HCT116 (cell line): ENCODE measurements around the gene FBXO15. TPM values are rescaled to one million over a fixed set of nuclear protein-coding genes. Genes with fewer than 3 reads are reported as not detected.

ENCODE experiments used
- ATAC-seq: fragments of 200-7000 bp; cut with Tn5 transposase; 2 replicates; pipeline ENCODE4 v1.9.1; 2020; ENCODE audit warnings: mild to moderate bottlenecking, moderate library complexity
- BruUV-seq: library from RNA; stranded (reverse); fragments of 400-500 nt; replicated peaks from 2 replicates; lab custom pipeline; 2021; lab: Mats Ljungman, UMichigan
- CTCF ChIA-PET: fragments of 300-600 bp; sonication (Branson Sonifier 250); formaldehyde crosslinking; loops from one replicate; lab custom pipeline; 2021; ENCODE audit warnings: antibody characterized with exemption; lab: Charles Lee
- POLR2A ChIA-PET: fragments of 300-600, 350-600 bp; sonication (Branson Sonifier 250); formaldehyde crosslinking; loops from one replicate; lab custom pipeline; 2021; ENCODE audit warnings: antibody characterized with exemption; lab: Charles Lee
- RAD21 ChIA-PET, 2 experiments: fragments of 300-600 bp; sonication (Branson Sonifier 250); formaldehyde crosslinking; loops; one replicate each; lab custom pipeline; 2023; ENCODE audit warnings: low total read pairs in 2 of 2; ENCODE audit not compliant: uncharacterized antibody in 2 of 2, unreplicated experiment in 2 of 2, low non-redundant PET in 1 of 2; lab: Charles Lee
- DNase-seq: peaks from one replicate; pipeline ENCODE4 v3.0.0-alpha.2; 2010; ENCODE audit warnings: low read depth, low spot score
- H2AFZ ChIP-seq: fragments of 200-600 bp; shearing (Covaris generic), sonication (generic); 2 replicates; pipeline ENCODE4 v1.6.1; 2017; ENCODE audit warnings: low read depth, mixed run types, mixed read lengths, antibody characterized with exemption, low read length; ENCODE audit not compliant: poor library complexity, severe bottlenecking
- H3K27ac ChIP-seq: 2 replicates; pipeline ENCODE4 v1.5.1; 2012; ENCODE audit warnings: low read depth, low read length
- H3K27me3 ChIP-seq: fragments of 200-600 bp; sonication (generic); 2 replicates; pipeline ENCODE4 v1.6.1; 2016; ENCODE audit warnings: mixed run types, low read length, mixed read lengths; ENCODE audit not compliant: insufficient read depth
- H3K36me3 ChIP-seq, 2 experiments: fragments of 200-500 bp in 1 of 2; fragments of 200-600 bp in 1 of 2; sonication (Bioruptor generic) in 1 of 2; sonication (generic) in 1 of 2; 2 replicates each; pipeline versions ENCODE4 v1.5.1 to v1.6.1; 2014 to 2016; ENCODE audit warnings: low read length in 2 of 2, inconsistent platforms in 1 of 2, mixed read lengths in 1 of 2, mixed run types in 1 of 2; ENCODE audit not compliant: insufficient read depth in 2 of 2, control insufficient read depth in 1 of 2
- H3K4me1 ChIP-seq, 2 experiments: fragments of 200-600 bp in 1 of 2; sonication (generic) in 1 of 2; 2 replicates each; pipeline versions ENCODE4 v1.5.1 to v1.6.1; 2012 to 2017; ENCODE audit warnings: low read length in 2 of 2, inconsistent platforms in 1 of 2, mild to moderate bottlenecking in 1 of 2, mixed read lengths in 1 of 2, mixed run types in 1 of 2, moderate library complexity in 1 of 2; ENCODE audit not compliant: insufficient read depth in 2 of 2, control insufficient read depth in 1 of 2
- H3K4me2 ChIP-seq: fragments of 200-600 bp; sonication (generic); 2 replicates; pipeline ENCODE4 v1.6.1; 2017; ENCODE audit warnings: mixed run types, low read length, mixed read lengths
- H3K4me3 ChIP-seq, 2 experiments: fragments of 200-600 bp in 1 of 2; sonication (generic) in 1 of 2; replicated peaks in 1 of 2; 2 replicates each; pipeline ENCODE4 v1.5.1; 2011 to 2016; ENCODE audit warnings: low read length in 2 of 2, control low read depth in 1 of 2, low read depth in 1 of 2, mild to moderate bottlenecking in 1 of 2, mixed read lengths in 1 of 2, mixed run types in 1 of 2
- H3K79me2 ChIP-seq: fragments of 200-600 bp; sonication (generic); 2 replicates; pipeline ENCODE4 v1.6.1; 2017; ENCODE audit warnings: mild to moderate bottlenecking, mixed run types, low read length, moderate library complexity, mixed read lengths; ENCODE audit not compliant: insufficient read depth
- H3K9ac ChIP-seq: fragments of 200-600 bp; sonication (generic); 2 replicates; pipeline ENCODE4 v1.6.1; 2016; ENCODE audit warnings: low read length, mixed read lengths
- H3K9me2 ChIP-seq: fragments of 200-600 bp; sonication (generic), shearing (Covaris generic); 2 replicates; pipeline ENCODE4 v1.6.1; 2017; ENCODE audit warnings: mixed run types, mild to moderate bottlenecking, moderate library complexity; ENCODE audit not compliant: insufficient read depth
- H3K9me3 ChIP-seq, 2 experiments: fragments of 200-500 bp in 1 of 2; fragments of 200-600 bp in 1 of 2; sonication (Bioruptor generic) in 1 of 2; sonication (generic) in 1 of 2; 2 replicates each; pipeline ENCODE4 v1.6.1; 2014 to 2017; ENCODE audit warnings: low read length in 2 of 2, mixed read lengths in 2 of 2, inconsistent platforms in 1 of 2, low read depth in 1 of 2, mild to moderate bottlenecking in 1 of 2, mixed run types in 1 of 2, moderate library complexity in 1 of 2; ENCODE audit not compliant: control insufficient read depth in 1 of 2, insufficient read depth in 1 of 2
- H4K20me1 ChIP-seq: fragments of 200-600 bp; sonication (generic), shearing (Covaris generic); 2 replicates; pipeline ENCODE4 v1.6.1; 2017; ENCODE audit warnings: mixed run types, mild to moderate bottlenecking, moderate library complexity; ENCODE audit not compliant: insufficient read depth
- EGR1 ChIP-seq: IDR thresholded peaks from 2 replicates; pipeline ENCODE4 v1.6.1; 2012; ENCODE audit warnings: low read depth
- ELF1 ChIP-seq: IDR thresholded peaks from 2 replicates; pipeline ENCODE4 v1.6.1; 2012; ENCODE audit warnings: low read depth, borderline replicate concordance
- EZH2phosphoT487 ChIP-seq: fragments of 200-600 bp; IDR thresholded peaks from 2 replicates; pipeline ENCODE4 v1.6.1; 2018; ENCODE audit warnings: antibody characterized with exemption, borderline replicate concordance
- FOSL1 ChIP-seq: IDR thresholded peaks from 2 replicates; pipeline ENCODE4 v1.6.1; 2012; ENCODE audit warnings: low read depth
- JUND ChIP-seq: IDR thresholded peaks from 2 replicates; pipeline ENCODE4 v1.6.1; 2012
- POLR2AphosphoS5 ChIP-seq: IDR thresholded peaks from 2 replicates; pipeline ENCODE4 v1.6.1; 2011; ENCODE audit warnings: mild to moderate bottlenecking, low read depth, low read length, moderate library complexity
- RAD21 ChIP-seq: IDR thresholded peaks from 2 replicates; pipeline ENCODE4 v1.6.1; 2012; ENCODE audit warnings: low read depth, mild to moderate bottlenecking
- SIN3A ChIP-seq: IDR thresholded peaks from 2 replicates; pipeline ENCODE4 v1.6.1; 2012; ENCODE audit warnings: low read depth
- SP1 ChIP-seq: IDR thresholded peaks from 2 replicates; pipeline ENCODE4 v1.6.1; 2012; ENCODE audit warnings: low read depth
- SRF ChIP-seq: IDR thresholded peaks from 2 replicates; pipeline ENCODE4 v1.6.1; 2012; ENCODE audit warnings: low read depth
- TCF7L2 ChIP-seq: IDR thresholded peaks from 2 replicates; pipeline ENCODE4 v1.7.0; 2011; ENCODE audit warnings: borderline replicate concordance, inconsistent platforms; ENCODE audit not compliant: insufficient read depth, insufficient read length; ENCODE audit errors: extremely low read depth
- YY1 ChIP-seq: IDR thresholded peaks from 2 replicates; pipeline ENCODE4 v1.6.1; 2011; ENCODE audit warnings: low read length, low read depth, moderate library complexity, mild to moderate bottlenecking; ENCODE audit not compliant: insufficient replicate concordance; ENCODE audit errors: extremely low read depth
- ZFX ChIP-seq: fragments of 450-650 bp; IDR thresholded peaks from 2 replicates; pipeline ENCODE4 v1.6.1; 2017
- ZNF274 ChIP-seq: fragments of 200-500 bp; sonication (Bioruptor generic); IDR thresholded peaks from 2 replicates; pipeline ENCODE4 v1.6.1; 2014; ENCODE audit warnings: mild to moderate bottlenecking, low read depth, low read length, inconsistent platforms
- intact Hi-C: fragments of 100-400 bp; cut with micrococcal nuclease; formaldehyde crosslinking; loops from 2 replicates; pipeline ENCODE4 v1.10.0; 2022
- total RNA-seq: library from RNA; stranded (reverse); gene quantifications from one replicate; pipeline ENCODE4 v1.2.1, GENCODE V29; 2021; ENCODE audit not compliant: unreplicated experiment
- TF ChIP-seq, protein P1 (sequence below): IDR thresholded peaks from 2 replicates; pipeline ENCODE4 v1.6.1; 2011; ENCODE audit warnings: mild to moderate bottlenecking, low read length, moderate library complexity; ENCODE audit not compliant: insufficient replicate concordance; ENCODE audit errors: extremely low read depth
- TF ChIP-seq, protein P2 (sequence below), 3 experiments: fragments of 200-600 bp in 1 of 3; sonication (generic) in 1 of 3; IDR thresholded peaks in 2 of 3; conservative IDR thresholded peaks in 1 of 3; 2 replicates each; pipeline ENCODE4 v1.5.1; 2012 to 2017; ENCODE audit warnings: low read depth in 2 of 3, low read length in 2 of 3, antibody characterized with exemption in 1 of 3, borderline replicate concordance in 1 of 3, control low read depth in 1 of 3, mild to moderate bottlenecking in 1 of 3, mixed read lengths in 1 of 3, mixed run types in 1 of 3, moderate library complexity in 1 of 3; ENCODE audit not compliant: insufficient read depth in 1 of 3
- TF ChIP-seq, protein P3 (sequence below): IDR thresholded peaks from 2 replicates; pipeline ENCODE4 v1.6.1; 2012

Gene FBXO15
- total RNA-seq, 1 experiment from 2014 or later = 1.1 TPM

DNA sequence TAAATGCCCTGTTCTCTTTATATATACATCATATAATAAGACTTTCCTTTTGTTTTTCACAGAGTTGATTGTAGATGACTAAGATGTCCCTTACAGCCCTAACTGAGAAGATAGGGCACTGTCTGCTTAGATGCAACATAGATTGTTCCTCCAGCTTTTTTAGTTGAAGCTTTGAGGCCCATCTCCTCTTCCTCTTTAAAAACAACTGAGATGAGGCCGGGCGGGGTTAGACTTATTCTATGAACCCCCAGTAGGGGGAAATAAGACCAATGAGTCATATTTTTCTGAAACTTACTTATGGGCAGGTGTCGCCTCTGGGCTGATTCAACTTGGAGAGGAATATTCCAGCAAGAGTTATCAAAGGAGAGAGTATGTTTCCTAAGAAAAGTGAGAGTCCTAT, 84.6 kb downstream of the FBXO15 start:
- no peak overlapping the region for H2AFZ ChIP-seq
- ChIA-PET CTCF (interaction anchor here (1.3 kb wide), 1 partner anchor 279 kb away, joined by 4 read pairs; no protein-coding TSS in a partner anchor), POLR2A (no interaction called here), RAD21 (no interaction called here)
- DNase-seq = no peak
- intact Hi-C loops = no loop called here
- H3K9ac ChIP-seq = no peak overlapping the region
- no peaks in the 10 kb centered on the region for H4K20me1 ChIP-seq
- H3K27me3 ChIP-seq = peaks cover 16% of the 10 kb centered on the region
- no peak overlapping the region for H3K4me2 ChIP-seq
- 0 out of 2 replicates have a peak, but pooled peaks have one; percentile 46 for ATAC-seq
- no peaks in the 10 kb centered on the region for H3K9me2 ChIP-seq
- no peaks in the 10 kb centered on the region for H3K79me2 ChIP-seq
- no TSS peak for BruUV-seq
- no peak overlapping the region for H3K27ac ChIP-seq
- no peaks in the 10 kb centered on the region for H3K36me3 ChIP-seq
- no peak for TF ChIP-seq SRF
- TF ChIP-seq SIN3A = no peak
- no peak for TF ChIP-seq JUND
- TF ChIP-seq ZNF274 = no peak
- H3K4me1 ChIP-seq = no peaks in the 10 kb centered on the region
- H3K9me3 ChIP-seq = no peaks in the 10 kb centered on the region
- H3K4me3 ChIP-seq = no peak overlapping the region

DNA sequence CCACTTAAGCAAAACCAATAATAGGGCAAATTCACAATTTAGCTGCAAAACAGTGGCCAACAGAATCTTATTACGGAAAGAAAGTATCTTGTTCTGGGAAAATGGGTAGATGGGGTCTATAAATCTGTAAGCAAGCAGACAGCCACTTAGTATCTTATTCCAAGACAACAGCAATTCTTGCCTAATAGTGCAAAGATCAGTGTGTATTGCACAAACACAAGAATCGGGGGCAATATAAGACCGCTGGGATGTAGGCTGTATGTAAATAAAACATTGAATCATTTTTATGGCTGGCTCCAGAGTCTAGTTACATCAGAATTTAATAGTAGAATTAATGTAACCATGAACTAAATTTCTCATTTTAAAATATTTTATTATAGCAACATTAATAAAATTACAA, 85.6 kb downstream of the FBXO15 start:
- H4K20me1 ChIP-seq = no peaks in the 10 kb centered on the region
- no peak overlapping the region for H3K9ac ChIP-seq
- H2AFZ ChIP-seq = no peak overlapping the region
- ChIA-PET CTCF (no interaction called here), RAD21 (no interaction called here), POLR2A (no interaction called here)
- H3K9me3 ChIP-seq = no peaks in the 10 kb centered on the region
- H3K27me3 ChIP-seq = peaks cover 16% of the 10 kb centered on the region
- no peaks in the 10 kb centered on the region for H3K4me1 ChIP-seq
- intact Hi-C loops = no loop called here
- BruUV-seq = no TSS peak
- no peak for ATAC-seq
- H3K4me2 ChIP-seq = no peak overlapping the region
- H3K4me3 ChIP-seq = no peak overlapping the region
- no peak for DNase-seq
- H3K9me2 ChIP-seq = no peaks in the 10 kb centered on the region
- no peaks in the 10 kb centered on the region for H3K36me3 ChIP-seq
- no peak overlapping the region for H3K27ac ChIP-seq
- no peaks in the 10 kb centered on the region for H3K79me2 ChIP-seq
- TF ChIP-seq, protein P1, sequence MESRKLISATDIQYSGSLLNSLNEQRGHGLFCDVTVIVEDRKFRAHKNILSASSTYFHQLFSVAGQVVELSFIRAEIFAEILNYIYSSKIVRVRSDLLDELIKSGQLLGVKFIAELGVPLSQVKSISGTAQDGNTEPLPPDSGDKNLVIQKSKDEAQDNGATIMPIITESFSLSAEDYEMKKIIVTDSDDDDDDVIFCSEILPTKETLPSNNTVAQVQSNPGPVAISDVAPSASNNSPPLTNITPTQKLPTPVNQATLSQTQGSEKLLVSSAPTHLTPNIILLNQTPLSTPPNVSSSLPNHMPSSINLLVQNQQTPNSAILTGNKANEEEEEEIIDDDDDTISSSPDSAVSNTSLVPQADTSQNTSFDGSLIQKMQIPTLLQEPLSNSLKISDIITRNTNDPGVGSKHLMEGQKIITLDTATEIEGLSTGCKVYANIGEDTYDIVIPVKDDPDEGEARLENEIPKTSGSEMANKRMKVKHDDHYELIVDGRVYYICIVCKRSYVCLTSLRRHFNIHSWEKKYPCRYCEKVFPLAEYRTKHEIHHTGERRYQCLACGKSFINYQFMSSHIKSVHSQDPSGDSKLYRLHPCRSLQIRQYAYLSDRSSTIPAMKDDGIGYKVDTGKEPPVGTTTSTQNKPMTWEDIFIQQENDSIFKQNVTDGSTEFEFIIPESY = no peak
- TF ChIP-seq SRF (no peak), POLR2AphosphoS5 (no peak), ZFX (no peak), YY1 (no peak), TCF7L2 (no peak), RAD21 (no peak), ELF1 (no peak), EZH2phosphoT487 (no peak), SP1 (no peak), EGR1 (no peak), FOSL1 (no peak)
- TF ChIP-seq, protein P2, sequence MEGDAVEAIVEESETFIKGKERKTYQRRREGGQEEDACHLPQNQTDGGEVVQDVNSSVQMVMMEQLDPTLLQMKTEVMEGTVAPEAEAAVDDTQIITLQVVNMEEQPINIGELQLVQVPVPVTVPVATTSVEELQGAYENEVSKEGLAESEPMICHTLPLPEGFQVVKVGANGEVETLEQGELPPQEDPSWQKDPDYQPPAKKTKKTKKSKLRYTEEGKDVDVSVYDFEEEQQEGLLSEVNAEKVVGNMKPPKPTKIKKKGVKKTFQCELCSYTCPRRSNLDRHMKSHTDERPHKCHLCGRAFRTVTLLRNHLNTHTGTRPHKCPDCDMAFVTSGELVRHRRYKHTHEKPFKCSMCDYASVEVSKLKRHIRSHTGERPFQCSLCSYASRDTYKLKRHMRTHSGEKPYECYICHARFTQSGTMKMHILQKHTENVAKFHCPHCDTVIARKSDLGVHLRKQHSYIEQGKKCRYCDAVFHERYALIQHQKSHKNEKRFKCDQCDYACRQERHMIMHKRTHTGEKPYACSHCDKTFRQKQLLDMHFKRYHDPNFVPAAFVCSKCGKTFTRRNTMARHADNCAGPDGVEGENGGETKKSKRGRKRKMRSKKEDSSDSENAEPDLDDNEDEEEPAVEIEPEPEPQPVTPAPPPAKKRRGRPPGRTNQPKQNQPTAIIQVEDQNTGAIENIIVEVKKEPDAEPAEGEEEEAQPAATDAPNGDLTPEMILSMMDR (IDR thresholded peaks at IDR 0.05 in 2 of 3, conservative IDR thresholded peaks at IDR 0.05 in 1 of 3; ENCODE audit: borderline replicate concordance in 1 of 3, insufficient read depth in 1 of 3, low read depth in 2 of 3, low read length in 2 of 3) = no peak
- TF ChIP-seq, protein P3, sequence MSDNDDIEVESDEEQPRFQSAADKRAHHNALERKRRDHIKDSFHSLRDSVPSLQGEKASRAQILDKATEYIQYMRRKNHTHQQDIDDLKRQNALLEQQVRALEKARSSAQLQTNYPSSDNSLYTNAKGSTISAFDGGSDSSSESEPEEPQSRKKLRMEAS = no peak
